GM18861 (cell line): Measurements from ENCODE around the gene ZSWIM7.
"Not testable (repeated sequence)": the region's sequence is repeated elsewhere in the genome, so short reads cannot be mapped to it uniquely, and the experiment has no call there.

Experiments used
- ATAC-seq: cut with Tn5 transposase; IDR thresholded peaks from one replicate; pipeline ENCODE4 v1.9.1; 2021; ENCODE audit not compliant: unreplicated experiment

ZSWIM7 gene

DNA sequence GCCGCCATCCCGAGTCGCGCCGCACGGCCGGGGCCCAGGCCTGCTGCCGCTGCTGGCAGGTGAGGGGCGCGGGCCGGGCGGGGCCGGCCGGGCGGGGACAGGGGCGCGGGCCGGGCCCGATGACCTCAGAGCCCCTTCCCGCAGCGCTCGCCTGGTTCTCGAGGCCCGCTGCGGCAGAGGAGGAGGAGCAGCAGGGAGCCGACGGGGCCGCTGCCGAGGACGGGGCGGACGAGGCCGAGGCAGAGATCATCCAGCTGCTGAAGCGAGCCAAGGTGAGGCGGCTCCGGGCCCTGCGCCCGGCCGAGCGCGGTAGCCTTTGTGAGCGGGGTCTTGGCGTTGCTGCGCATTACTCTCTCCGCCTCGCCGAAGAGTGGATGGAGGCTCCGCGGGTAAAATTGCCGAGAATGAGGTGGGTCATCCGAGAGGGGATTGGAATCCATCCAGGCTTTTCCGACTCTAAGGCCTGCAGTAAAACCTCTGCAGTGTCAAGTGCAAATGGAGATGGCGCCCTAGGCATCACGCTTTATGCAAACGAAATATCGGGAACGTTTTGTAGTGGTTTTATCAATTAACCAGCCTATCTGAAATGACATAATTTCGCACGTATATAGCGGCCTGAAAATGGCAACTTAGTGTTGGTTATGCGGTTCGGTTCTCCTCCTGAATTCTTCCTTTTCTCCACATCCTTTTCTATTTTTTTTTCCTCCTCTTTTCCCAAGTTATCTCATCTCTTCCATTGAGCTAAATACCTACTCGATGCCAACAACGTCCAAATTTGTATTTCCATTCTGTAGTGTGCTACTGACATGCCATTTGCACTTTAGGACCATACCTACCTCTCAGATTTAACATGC lies 697 bp upstream of the ZSWIM7 start:
- no peak for ATAC-seq

DNA sequence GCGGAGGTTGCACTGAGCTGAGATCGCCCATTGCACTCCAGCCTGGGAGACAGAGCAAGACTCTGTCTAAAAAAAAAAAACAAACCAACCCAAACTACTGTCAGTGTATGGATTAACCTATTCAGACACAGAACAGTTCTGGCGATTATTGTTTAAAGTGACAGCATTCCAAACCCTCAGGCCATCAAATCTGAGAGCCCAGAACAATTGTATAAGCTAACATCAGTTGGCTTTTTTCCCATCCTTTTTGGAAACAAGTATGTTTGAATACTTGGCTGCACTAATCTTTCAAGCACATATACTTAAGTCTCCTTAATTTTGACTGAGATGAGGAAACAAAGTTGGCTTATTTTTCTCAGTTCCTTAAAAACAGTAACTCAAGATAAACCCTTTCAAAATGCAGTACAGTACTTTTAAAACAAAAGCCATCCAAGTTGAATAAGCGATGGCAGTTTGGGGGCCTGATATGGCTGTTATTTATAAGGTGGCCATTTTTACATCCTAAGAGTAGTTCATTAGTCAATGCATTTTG lies 1.4 kb downstream of the ZSWIM7 start:
- no peak for ATAC-seq

DNA sequence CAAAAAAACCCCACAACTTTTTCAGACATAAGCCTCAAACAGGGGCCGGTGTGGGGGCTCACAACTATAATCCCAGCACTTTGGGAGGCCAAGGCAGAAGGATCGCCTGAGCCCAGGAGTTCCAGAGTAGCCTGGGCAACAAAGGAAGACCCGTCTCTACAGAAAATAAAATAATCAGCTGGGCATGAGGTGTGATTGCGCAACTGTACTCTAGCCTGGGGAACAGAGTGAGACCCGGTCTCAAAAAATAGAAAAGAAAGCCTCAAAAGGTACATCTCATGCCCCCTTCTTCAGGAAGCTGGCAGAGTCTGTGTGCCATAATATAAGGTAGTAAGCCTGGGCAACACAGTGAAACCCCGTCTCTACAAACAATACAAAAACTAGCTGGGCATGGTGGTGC lies 3.2 kb downstream of the ZSWIM7 start:
- no peak for ATAC-seq

DNA sequence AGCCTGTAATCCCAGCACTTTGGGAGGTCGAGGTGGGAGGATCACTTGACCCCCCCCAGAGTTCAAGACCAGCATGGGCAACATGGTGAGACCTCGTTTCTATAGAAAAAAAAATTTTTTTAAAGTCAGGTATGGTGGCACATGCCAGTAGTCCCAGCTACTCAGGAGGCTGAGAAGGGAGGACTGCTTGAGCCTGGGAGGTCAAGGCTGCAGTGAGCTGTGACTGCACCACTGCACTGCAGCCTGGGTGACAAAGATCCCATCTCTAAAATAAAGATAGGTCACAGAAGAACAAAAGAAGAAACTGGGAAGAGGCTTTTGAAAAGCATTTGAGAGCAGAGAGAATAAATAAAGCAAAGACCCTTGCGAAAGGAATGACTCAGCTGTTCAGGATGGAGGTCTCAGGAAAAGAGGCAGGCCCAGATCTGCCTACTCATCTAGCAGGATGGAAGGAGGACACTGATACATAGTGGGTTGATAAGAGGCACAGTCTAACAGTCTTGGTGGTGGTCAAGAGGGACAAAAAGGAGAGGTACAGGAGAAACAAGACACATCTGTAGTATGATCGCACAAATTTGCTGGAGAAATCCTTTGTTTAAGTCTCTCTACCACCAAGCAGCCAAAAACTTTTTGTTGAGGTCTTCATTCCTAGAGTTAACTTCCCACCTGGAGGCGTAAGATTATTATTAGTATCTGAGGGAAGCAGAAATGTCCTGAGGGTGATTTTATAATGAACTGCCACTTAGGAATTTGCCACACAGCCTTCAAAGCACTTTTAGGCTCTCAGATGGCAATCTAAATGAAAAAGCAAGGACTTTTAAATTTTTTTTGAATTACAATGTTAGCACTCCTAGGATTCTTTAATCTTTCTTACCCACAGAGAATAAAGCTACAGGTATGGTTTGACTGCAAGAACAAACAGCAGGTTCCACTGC lies 17.6 kb downstream of the ZSWIM7 start:
- no peak for ATAC-seq

DNA sequence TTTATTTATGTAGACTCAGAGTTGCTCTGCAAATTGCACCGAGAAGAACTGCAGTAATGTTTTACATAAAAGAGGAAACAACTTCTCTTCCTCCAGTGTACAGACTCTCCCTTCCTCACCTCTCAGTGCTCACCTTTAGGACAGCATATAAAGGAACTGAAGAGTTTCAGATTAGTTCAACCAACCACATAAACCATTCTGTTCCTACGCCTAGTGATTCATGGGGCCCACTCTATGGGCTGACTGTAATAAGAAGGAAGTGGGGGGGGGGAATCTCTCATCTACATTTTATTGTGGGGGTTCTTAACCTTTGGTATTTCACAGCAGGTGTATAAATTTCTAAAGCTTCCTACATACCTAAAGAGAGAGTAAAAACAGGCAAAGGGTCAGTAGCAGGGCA lies 18.3 kb downstream of the ZSWIM7 start:
- peak; percentile 92 for ATAC-seq

DNA sequence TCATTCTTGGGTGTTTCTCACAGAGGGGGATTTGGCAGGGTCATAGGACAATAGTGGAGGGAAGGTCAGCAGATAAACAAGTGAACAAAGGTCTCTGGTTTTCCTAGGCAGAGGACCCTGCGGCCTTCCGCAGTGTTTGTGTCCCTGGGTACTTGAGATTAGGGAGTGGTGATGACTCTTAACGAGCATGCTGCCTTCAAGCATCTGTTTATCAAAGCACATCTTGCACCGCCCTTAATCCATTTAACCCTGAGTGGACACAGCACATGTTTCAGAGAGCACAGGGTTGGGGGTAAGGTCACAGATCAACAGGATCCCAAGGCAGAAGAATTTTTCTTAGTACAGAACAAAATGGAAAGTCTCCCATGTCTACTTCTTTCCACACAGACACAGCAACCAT lies 20.5 kb downstream of the ZSWIM7 start:
- ATAC-seq = not testable (repeated sequence)

DNA sequence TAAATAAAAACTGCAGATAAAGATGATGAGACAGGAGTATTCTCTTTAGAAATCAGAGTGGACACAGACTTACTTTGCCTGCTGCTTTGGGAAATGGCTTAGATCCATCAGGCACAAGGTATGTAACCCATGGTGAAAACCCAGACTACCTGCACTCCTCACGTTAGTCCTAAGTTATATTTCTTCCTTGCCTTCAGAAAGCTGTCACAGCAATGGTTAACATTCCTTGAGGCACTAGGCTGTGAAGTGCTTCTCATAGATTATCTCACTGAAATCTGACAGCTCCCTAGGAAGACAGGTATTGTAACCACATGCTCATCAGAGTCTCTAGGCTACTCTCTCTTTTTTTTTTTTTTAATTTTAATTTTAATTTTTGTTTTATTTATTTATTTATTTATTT lies 20.9 kb downstream of the ZSWIM7 start:
- no peak for ATAC-seq

DNA sequence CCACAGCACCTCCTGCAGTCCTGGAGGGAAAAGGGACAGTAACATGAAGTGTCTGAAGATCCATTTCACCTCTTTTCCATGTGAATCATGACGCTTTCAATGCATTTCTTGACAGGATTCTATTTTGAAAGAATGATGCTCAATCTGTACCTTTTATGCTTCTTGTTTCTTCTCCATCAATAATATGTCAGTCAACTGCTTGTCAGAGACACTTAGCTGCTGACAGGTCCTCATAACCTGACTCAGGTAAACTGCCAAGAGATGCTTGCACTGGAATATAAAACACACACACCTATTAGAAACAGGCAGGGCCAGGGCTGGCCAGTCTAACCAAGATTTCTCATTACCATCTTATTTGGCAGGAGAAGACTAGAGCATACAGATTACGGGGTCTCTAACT lies 21.6 kb downstream of the ZSWIM7 start:
- ATAC-seq = no peak

DNA sequence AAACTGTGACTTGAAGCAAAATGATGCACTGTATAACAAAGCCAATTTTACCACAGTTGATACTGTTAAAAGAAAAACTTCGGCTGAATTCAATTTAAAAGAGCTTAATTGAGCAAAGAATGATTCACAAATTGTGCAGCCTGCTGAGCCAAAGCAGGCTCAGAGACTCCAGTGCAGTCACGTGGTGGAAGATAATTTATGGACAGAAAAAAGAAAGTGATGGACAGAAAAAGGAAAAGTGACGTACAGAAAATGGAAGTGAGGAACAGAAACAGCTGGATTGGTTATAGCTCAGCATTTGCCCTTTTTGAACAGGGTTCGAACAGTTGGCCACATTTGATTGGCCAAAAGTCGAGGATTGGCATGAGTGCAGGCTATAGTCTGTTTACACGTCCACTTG lies 25.7 kb downstream of the ZSWIM7 start:
- no peak for ATAC-seq

DNA sequence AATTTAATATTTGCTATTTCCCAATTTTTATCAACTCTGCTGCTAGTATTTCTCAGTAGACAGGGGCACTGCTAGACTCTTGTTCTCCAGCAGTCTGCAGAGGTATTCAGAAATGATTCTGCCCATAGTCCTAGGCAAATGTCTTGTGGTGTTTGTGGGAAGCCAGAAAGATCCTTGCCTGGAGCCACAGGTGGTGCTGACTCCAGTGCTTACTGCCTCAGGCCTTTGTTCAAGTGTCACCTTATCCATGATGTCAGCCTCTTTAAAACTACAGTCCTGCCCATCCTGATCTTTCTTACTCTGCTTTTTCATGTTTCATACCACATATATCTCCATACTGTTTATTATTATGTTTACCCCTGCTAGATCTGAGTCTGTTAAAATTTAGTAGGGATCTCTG lies 26.5 kb downstream of the ZSWIM7 start:
- no peak for ATAC-seq

DNA sequence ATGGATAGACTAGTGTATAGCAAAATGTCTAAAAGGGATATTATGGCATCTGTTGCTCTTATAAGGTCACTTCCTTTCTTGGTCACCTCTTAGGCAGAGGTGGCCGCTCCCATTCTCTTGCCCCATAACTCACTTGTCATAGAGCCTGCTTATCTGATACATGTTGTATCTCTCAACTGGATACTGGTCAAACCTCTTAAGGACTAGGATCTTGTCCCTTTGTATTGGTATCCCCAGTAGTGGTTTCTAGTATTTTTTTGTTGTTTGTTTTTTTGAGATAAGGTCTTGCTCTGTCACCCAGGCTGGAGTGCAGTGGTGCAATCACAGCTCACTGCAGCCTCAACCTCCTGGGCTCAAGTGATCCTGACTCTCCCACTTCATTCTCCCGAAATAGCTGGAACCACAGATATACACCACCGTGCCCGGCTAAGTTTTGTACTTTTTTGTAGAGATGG lies 27.0 kb downstream of the ZSWIM7 start:
- no peak for ATAC-seq

DNA sequence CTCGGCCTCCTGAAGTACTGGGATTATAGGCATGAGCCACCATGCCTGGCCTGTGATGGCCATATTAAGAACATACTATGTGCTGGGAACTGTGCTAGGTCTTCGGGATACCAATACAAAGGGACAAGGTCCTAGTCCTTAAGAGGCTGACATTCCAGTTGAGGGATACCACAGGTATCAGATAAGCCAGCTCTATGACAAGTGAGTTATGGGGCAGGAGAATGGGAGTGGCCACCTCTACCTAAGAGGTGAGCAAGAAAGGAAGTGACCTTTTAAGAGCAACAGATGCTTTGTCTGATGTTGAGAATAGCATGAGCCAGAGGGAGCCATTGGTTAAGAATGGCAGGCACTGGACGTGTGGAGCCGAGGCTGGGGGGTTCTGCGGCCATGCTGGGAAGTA lies 27.6 kb downstream of the ZSWIM7 start:
- no peak for ATAC-seq

DNA sequence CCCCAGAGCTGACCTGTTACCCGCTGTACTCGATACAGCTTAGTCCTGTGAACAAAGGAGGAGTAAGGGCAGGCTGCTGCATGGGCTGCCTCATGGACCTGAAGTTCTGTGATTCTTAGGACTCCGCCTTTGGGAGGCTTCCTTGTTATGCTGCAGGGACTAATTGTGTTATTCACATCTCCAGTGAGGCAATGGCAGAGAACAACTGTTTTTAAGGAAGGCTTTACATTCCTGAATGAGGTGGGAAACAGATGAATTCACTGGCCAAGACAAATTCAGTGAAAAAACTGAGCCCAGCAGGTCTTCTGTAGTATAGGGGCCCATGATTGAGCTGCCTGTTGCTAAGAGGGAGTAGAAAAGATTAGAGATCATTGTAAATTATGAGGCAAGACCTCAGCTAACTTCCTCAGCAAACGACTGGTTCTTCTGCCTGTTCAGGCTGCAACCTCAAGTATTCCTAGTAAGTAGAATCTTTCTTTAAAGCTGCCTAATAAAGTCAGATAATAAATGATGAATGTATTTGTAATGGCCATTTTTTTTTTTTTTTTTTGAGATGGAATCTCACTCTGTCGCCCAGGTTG lies 28.3 kb downstream of the ZSWIM7 start:
- no peak for ATAC-seq

DNA sequence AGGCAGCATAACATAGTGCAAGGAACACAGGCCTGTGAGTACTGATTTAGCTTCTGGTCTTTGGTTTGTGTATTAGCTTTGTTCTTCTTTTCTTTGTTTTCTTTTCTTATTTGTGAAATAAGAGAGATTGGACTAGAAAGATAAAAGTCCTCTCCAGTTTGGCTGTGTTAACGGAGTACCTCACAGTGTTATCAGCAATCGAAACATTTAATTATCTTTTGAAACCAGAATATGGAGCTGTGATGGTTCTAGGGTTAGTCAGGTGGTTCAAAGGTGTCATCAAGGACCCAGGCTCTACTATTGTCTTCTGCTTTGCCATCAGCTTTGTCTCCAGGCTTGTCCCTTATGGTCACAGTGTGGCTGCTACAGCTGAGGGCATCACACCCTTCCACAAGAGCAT lies 29.0 kb downstream of the ZSWIM7 start:
- ATAC-seq = no peak

DNA sequence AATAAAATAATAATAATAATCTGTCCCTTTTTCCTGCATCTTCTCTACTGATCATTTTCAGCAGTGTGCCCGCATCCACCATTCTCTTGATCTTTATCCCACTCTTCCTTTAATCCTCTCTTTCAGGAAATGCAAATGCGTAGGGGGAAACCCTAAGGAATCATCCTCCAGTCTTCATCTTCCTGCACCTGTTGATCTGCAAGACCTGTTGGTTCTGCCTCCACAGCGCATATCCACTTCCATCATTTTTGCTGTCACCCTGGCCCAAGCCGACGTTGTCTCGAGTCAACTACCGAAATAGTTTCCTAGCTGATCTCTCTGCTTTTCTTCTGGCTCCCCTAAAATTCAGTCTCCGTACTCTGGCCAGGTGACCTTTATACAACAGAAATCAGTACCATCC lies 30.0 kb downstream of the ZSWIM7 start:
- no peak for ATAC-seq

DNA sequence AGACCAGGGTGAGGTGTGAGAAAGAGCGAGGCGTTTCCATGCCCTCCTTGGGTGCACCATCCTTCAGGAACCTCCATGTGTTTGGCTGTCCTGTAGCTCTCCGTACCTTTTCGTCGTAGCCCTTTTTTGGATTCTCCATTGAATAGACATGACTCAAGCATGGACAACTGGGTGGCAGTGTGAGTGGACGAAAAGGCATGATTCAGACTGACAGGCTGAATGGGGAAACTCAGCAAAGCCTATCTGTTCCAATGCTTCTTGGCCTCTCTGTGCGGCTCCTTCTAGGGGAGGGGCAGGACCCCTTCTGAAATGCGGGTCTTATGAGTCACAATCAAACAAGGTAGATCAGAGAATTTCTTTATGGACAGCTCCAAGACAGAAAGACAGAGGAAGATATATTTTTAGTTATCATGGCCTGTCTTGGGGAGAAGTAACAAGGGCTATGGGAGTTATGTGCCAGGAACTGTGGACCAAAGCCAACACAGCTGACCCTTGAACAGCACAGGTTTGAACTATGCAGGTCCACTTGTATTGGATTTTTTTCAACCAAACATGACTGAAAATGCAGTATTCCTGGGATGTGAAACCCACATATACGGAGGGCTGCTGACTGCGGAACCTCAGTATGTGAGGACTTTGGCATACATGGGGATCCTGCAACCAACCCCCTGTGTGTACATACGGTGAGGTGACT lies 31.7 kb downstream of the ZSWIM7 start:
- ATAC-seq = no peak

DNA sequence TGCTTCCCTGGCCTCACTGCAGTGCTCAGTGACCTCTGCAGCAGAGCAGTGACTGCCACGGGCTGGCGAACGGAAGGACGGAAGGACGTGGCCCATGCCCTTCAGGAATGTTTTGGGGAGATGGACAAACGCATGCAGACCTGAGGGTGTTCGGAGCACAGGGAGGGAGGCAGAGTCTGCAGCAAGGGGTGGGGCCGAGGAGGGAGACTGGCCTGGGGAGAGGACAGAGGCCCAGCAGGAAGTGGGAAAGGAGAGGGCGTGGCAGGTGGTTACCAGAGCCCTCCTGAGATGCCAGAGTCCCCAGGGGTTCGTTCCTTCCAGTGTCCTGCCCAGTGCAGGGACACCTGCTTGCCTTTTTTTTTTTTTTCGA lies 32.6 kb downstream of the ZSWIM7 start:
- ATAC-seq = no peak

DNA sequence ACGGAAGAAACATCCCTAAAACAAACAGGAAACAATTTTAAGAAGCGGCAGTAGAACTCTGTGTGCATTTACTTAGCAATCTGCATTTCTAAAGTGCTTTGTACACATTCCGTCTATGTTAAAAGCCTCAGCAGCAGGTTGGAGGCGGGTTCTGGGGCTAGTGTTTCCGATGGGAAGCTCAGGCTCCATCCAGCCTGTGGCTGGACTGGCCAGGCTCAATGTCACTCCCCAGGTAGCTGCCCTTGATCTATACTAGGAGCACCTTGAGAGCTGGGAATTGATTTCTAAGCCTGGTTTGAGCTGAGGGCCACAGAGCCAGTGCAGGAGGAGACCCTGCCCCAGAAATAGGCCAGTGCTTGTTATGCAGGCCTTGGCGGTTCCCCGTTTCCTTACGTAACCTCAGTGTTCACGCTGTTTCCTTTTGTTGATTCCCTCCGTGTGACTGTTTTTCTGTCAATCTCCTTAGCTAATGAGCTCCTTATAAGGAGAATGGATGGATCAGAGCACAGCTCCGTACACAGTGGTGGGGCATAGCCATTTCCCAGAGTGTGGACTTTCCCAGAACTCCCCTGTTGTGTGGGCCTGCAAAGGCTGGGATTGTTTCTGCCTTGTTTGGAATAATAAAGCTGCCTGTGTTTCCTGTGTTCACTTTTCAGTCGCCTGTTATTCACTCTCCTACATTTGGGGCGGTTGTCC lies 33.2 kb downstream of the ZSWIM7 start:
- ATAC-seq = no peak

DNA sequence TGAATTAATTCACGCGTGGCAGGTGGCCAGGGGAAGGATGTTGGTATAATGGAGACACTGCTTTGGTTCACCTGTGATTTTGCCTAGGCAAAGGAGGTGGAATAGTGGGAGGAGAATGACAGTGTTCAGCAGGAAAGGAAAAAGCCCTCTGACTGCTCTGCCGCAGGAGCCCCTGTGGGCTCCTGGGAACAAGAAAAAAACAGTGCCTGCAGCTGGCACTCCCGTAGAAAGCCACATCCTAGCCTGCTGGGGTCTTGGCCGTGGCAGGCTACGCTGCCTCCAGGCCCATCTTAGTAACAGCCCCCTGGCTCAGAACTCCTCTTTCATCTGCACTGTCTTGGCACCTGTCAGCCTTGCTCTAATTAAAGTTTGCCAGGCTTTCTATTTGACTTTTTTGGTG lies 34.0 kb downstream of the ZSWIM7 start:
- ATAC-seq = no peak

DNA sequence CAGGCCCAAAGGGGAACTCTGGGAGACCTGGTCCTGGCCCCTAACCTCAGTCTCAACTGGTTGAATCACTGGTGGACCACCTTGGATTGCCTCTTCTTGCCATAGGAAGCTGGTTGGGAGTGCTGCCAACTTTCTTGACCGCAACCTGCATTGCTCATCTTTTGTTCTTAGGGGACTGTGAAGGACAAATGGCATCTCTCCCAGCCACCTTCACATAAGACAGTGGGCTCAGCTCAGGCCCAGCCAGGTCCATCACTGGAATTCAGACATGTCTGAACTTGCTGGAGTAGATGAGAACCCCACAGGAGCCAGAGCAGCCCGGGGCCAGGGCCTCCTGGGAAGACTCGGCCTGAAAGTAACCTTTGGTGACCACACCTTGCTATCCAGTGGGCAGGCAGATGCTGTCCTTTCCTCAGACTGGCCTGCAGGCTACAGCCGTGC lies 35.8 kb downstream of the ZSWIM7 start:
- no peak for ATAC-seq
